ENCODE measurements around the gene MRPL12. TPM values are rescaled to one million over a fixed set of nuclear protein-coding genes. Genes with fewer than 3 reads are reported as not detected.

MRPL12 gene
- total RNA-seq, 1 experiment from 2014 or later = 260 TPM

DNA sequence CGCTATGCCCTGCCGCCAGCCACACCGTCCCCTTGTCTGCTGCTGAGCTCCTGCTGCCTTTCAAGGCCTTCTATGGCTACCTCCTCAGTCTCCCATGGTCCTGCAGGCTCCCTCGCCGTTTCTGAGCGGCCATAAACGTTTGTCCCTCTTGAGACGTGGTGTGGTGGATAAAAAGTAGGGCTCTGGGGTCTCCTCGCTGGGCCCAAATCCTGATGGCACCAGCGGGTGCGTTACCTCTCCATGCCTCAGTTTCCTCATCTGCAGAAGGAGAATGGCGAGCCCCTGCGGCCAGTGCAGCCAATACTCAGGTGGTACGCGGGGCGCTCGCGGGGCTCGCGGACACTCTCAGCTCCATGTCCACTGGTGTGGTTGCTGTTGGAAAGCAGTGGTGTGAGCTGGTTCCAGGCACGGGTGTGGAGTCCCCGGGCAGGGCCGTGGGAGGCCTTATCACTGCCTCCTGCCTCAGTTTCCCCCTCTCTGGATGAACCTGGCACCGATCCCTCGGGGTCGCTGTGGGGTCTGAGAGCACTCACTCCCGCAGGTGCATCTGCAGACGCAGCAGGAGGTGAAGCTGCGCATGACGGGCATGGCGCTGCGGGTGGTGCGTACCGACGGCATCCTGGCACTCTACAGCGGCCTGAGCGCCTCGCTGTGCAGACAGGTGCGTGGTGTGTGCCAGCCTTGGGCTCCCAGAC, 11.4 kb downstream of the MRPL12 start:
- ATAC-seq (no peak), DNase-seq (ENCODE audit: low read depth, low spot score) (no peak)
- Histone ChIP-seq H3K27ac (ENCODE audit: low read depth, low read length) (peak overlapping the region; percentile 96; the same call in 1 of the 2 replicates), H3K27me3 (ENCODE audit: insufficient read depth, low read length) (no peaks in the 10 kb centered on the region), H3K9me2 (ENCODE audit: insufficient read depth) (no peaks in the 10 kb centered on the region), H3K4me2 (ENCODE audit: low read length) (peak overlapping the region; percentile 100; the same call in 1 of the 2 replicates), H2AFZ (ENCODE audit: low read depth, low read length, poor library complexity, severe bottlenecking) (no peak overlapping the region), H4K20me1 (ENCODE audit: insufficient read depth) (no peaks in the 10 kb centered on the region), H3K9ac (ENCODE audit: low read length) (no peak overlapping the region), H3K79me2 (ENCODE audit: insufficient read depth, low read length) (peaks cover 34% of the 10 kb centered on the region), H3K36me3 (ENCODE audit: control insufficient read depth in 1 of 2, insufficient read depth in 2 of 2, low read length in 2 of 2) (peaks cover 3 to 5% of the 10 kb centered on the region in 2 experiments; a peak in 3 of 4 replicates), H3K4me1 (ENCODE audit: control insufficient read depth in 1 of 2, insufficient read depth in 2 of 2, low read length in 2 of 2) (peaks cover 32 to 41% of the 10 kb centered on the region in 2 experiments), H3K9me3 (ENCODE audit: control insufficient read depth in 1 of 2, insufficient read depth in 1 of 2, low read depth in 1 of 2, low read length in 2 of 2) (no peaks in the 10 kb centered on the region), H3K4me3 (replicated peaks in 1 of 2; ENCODE audit: low read depth in 1 of 2, low read length in 2 of 2) (peak overlapping the region in 1 of 2 experiments; percentile 66; a peak in 1 of 4 replicates)
- no TSS peak for BruUV-seq (replicated peaks)
- TF ChIP-seq SRF (IDR thresholded peaks at IDR 0.05; ENCODE audit: low read depth) (no peak), CBX3 (IDR thresholded peaks at IDR 0.05; ENCODE audit: low read depth) (no peak), ATF3 (IDR thresholded peaks at IDR 0.05) (no peak), SIN3A (IDR thresholded peaks at IDR 0.05; ENCODE audit: low read depth) (no peak), SP1 (IDR thresholded peaks at IDR 0.05; ENCODE audit: low read depth) (no peak), EZH2phosphoT487 (IDR thresholded peaks at IDR 0.05; ENCODE audit: borderline replicate concordance) (no peak)
- CTCF ChIA-PET = interaction anchor here (1.0 kb wide), 1 partner anchor 12 kb away, joined by 3 read pairs; no protein-coding TSS in a partner anchor
- POLR2A ChIA-PET = interaction anchor here (1.0 to 1.6 kb wide), 2 partner anchors 10 to 31 kb away, joined by 3 read pairs; partner anchors contain the start of genes ARL16 and HGS
- RAD21 ChIA-PET (ENCODE audit: low non-redundant PET in 1 of 2, low total read pairs in 2 of 2, uncharacterized antibody in 2 of 2, unreplicated experiment in 2 of 2) = no interaction called here
- intact Hi-C loops (cut with micrococcal nuclease) = no loop called here

DNA sequence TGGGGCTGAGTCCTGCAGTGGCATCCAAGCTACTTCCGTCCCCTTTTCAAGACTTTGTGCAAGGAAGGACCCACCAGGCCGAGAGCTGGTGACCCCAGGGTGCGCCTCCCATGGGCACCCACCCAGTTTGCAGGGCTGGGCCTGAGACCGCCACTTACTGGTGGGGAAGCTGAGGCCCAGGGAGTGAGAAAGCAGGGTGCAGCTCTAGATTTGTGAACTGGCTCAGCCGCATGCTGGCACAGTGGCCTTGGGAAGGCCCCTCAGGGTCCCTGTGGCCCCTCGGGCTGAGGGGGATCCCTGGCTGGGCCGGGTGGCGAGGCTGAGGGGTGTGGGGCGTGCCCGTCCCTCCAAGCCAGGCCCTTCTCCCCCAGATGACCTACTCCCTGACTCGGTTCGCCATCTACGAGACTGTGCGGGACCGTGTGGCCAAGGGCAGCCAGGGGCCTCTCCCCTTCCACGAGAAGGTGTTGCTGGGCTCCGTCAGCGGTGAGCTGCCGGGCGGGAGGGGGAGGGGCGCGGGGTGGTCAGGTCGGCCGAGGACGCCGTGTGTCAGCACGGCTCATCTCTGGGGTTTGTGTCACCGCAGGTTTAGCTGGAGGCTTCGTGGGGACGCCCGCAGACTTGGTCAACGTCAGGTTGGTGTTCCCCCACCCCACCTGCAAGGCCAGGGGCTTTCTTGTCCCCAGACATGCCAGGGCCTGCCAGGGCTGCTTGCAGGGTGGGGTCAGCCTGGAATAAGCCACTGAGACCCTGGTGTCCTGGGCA, 12.1 kb downstream of the MRPL12 start:
- intact Hi-C loops (cut with micrococcal nuclease) = no loop called here
- Histone ChIP-seq H3K27me3 (ENCODE audit: insufficient read depth, low read length) (no peaks in the 10 kb centered on the region), H3K36me3 (ENCODE audit: control insufficient read depth in 1 of 2, insufficient read depth in 2 of 2, low read length in 2 of 2) (peaks cover 3 to 5% of the 10 kb centered on the region in 2 experiments; a peak in 3 of 4 replicates), H3K9me3 (ENCODE audit: control insufficient read depth in 1 of 2, insufficient read depth in 1 of 2, low read depth in 1 of 2, low read length in 2 of 2) (no peaks in the 10 kb centered on the region), H3K9me2 (ENCODE audit: insufficient read depth) (no peaks in the 10 kb centered on the region), H3K9ac (ENCODE audit: low read length) (no peak overlapping the region), H3K4me2 (ENCODE audit: low read length) (no peak overlapping the region), H3K79me2 (ENCODE audit: insufficient read depth, low read length) (peaks cover 34% of the 10 kb centered on the region), H3K4me1 (ENCODE audit: control insufficient read depth in 1 of 2, insufficient read depth in 2 of 2, low read length in 2 of 2) (peaks cover 26 to 35% of the 10 kb centered on the region in 2 experiments), H4K20me1 (ENCODE audit: insufficient read depth) (no peaks in the 10 kb centered on the region), H3K4me3 (replicated peaks in 1 of 2; ENCODE audit: low read depth in 1 of 2, low read length in 2 of 2) (no peak overlapping the region), H2AFZ (ENCODE audit: low read depth, low read length, poor library complexity, severe bottlenecking) (no peak overlapping the region), H3K27ac (ENCODE audit: low read depth, low read length) (peak overlapping the region; percentile 2; the same call in 1 of the 2 replicates)
- no TSS peak for BruUV-seq (replicated peaks)
- ATAC-seq = no peak
- CTCF ChIA-PET = no interaction called here
- POLR2A ChIA-PET = interaction anchor here (0.6 kb wide), 1 partner anchor 141 kb away, joined by 3 read pairs; no protein-coding TSS in a partner anchor
- RAD21 ChIA-PET (ENCODE audit: low non-redundant PET in 1 of 2, low total read pairs in 2 of 2, uncharacterized antibody in 2 of 2, unreplicated experiment in 2 of 2) = no interaction called here
- TF ChIP-seq EZH2 (IDR thresholded peaks at IDR 0.05) = no peak
- no peak for TF ChIP-seq POLR2A (IDR thresholded peaks at IDR 0.05; ENCODE audit: borderline replicate concordance, extremely low read depth, insufficient read depth, insufficient read length)
- TF ChIP-seq ZFX (IDR thresholded peaks at IDR 0.05) = no peak
- no peak for TF ChIP-seq ELF1 (IDR thresholded peaks at IDR 0.05; ENCODE audit: borderline replicate concordance, low read depth)
- no peak for TF ChIP-seq TCF7L2 (IDR thresholded peaks at IDR 0.05; ENCODE audit: borderline replicate concordance, extremely low read depth, insufficient read depth, insufficient read length)
- no peak for TF ChIP-seq EZH2phosphoT487 (IDR thresholded peaks at IDR 0.05; ENCODE audit: borderline replicate concordance)
- TF ChIP-seq RAD21 (IDR thresholded peaks at IDR 0.05; ENCODE audit: low read depth) = no peak
- DNase-seq (ENCODE audit: low read depth, low spot score) = no peak

Measured in HCT116 (cell line).